BJ (cell line): ENCODE results near the gene AHRR. TPM values are rescaled to one million over a fixed set of nuclear protein-coding genes. Genes with fewer than 3 reads are reported as not detected.

Source experiments
- CTCF ChIA-PET: fragments of 350-600 bp; formaldehyde crosslinking; extraction: SDS; loops from one replicate; lab custom pipeline; 2021; ENCODE audit warnings: antibody characterized with exemption, inconsistent platforms; lab: Yijun Ruan, JAX
- POLR2A ChIA-PET: fragments of 300-600 bp; sonication (Branson Sonifier 250); formaldehyde crosslinking; extraction: SDS; loops from one replicate; lab custom pipeline; 2021; ENCODE audit warnings: antibody characterized with exemption; lab: Charles Lee
- DNase-seq: peaks from one replicate; pipeline ENCODE4 v3.0.0-alpha.2; 2011; ENCODE audit warnings: low read depth
- H3K27me3 ChIP-seq: 2 replicates; pipeline ENCODE4 v1.6.0; 2011; ENCODE audit warnings: low read length; ENCODE audit not compliant: control insufficient read depth, insufficient read depth
- H3K36me3 ChIP-seq: 2 replicates; pipeline ENCODE4 v1.5.1; 2011; ENCODE audit warnings: low read length; ENCODE audit not compliant: control insufficient read depth, insufficient read depth
- H3K4me3 ChIP-seq: 2 replicates; pipeline ENCODE4 v1.5.1; 2011; ENCODE audit warnings: low read depth, mild to moderate bottlenecking, control low read depth, low read length
- polyA plus RNA-seq: library from polyadenylated mRNA; depleted of rRNA; stranded (reverse); fragments of >200 nt; gene quantifications from 2 replicates; pipeline ENCODE4 v1.2.3, GENCODE V29; 2011
- TF ChIP-seq, protein P1 (sequence below): IDR thresholded peaks from 2 replicates; pipeline ENCODE4 v1.5.1; 2011; ENCODE audit warnings: low read depth, mild to moderate bottlenecking, control low read depth, inconsistent platforms, low read length, moderate library complexity; ENCODE audit not compliant: insufficient read depth

AHRR gene
- polyA plus RNA-seq, 1 experiment = 36.4 TPM

DNA sequence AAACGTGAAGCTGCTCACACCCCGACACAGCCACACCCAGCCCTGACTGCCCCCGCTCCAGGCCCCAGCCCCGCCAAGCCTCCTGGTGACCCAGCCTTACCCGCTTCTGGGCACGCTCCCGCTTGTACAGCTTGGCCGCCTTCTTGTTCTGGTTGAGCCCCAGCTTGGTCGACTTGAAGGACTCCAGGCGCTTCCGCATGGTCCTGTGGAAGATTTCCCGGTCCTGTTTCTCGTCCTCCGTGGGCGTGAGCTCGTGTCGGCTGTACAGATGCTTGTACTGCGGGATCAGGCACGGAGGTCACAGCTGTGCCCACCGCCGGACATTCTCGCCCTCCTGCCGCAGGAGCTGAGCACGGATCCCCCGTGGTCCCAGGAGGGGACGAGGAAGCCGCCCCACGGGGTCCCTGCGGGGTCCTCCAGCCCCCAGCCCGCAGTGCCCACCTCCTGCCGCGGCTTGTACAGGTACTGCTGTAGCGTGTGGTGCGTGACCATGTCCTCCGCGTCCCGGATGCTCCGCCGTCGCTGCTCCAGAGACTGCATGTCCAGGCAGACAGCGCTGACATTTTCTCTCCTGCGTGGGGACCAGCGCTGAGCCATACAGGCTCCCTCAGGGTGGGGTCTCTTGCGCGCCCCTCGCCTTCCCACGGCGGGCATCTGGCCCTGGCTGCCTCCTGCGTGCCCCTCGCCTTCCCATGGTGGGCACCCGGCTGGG, 154.7 kb downstream of the AHRR start:
- no peaks in the 10 kb centered on the region for H3K36me3 ChIP-seq
- DNase-seq = no peak
- CTCF ChIA-PET = interaction anchor here (0.9 kb wide), 1 partner anchor 30 kb away, joined by 3 read pairs; no protein-coding TSS in a partner anchor
- H3K4me3 ChIP-seq = no peak overlapping the region
- POLR2A ChIA-PET = no interaction called here
- TF ChIP-seq, protein P1, sequence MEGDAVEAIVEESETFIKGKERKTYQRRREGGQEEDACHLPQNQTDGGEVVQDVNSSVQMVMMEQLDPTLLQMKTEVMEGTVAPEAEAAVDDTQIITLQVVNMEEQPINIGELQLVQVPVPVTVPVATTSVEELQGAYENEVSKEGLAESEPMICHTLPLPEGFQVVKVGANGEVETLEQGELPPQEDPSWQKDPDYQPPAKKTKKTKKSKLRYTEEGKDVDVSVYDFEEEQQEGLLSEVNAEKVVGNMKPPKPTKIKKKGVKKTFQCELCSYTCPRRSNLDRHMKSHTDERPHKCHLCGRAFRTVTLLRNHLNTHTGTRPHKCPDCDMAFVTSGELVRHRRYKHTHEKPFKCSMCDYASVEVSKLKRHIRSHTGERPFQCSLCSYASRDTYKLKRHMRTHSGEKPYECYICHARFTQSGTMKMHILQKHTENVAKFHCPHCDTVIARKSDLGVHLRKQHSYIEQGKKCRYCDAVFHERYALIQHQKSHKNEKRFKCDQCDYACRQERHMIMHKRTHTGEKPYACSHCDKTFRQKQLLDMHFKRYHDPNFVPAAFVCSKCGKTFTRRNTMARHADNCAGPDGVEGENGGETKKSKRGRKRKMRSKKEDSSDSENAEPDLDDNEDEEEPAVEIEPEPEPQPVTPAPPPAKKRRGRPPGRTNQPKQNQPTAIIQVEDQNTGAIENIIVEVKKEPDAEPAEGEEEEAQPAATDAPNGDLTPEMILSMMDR = no peak
- H3K27me3 ChIP-seq = no peaks in the 10 kb centered on the region

DNA sequence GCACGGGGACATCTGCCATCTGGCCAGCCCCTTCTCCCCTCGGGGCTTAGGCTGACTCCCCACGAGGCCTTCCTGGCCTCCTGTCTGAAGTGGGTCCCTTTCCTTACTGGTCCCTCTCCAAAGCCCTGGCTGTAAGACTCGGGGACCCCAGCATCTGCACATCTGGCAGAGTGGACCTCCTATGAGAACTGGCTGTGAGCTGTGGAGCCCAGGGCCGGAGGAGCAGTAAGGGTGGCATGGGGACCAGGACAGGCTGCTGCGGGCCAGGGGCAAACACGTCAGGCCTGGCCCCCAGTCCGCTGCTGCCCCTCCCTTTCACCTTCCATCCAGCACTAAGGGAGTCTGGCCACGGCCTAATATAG, 155.3 kb downstream of the AHRR start:
- no peak for DNase-seq
- TF ChIP-seq, protein P1 = no peak
- ChIA-PET CTCF (no interaction called here), POLR2A (no interaction called here)
- H3K36me3 ChIP-seq = no peaks in the 10 kb centered on the region
- no peaks in the 10 kb centered on the region for H3K27me3 ChIP-seq
- H3K4me3 ChIP-seq = no peak overlapping the region

DNA sequence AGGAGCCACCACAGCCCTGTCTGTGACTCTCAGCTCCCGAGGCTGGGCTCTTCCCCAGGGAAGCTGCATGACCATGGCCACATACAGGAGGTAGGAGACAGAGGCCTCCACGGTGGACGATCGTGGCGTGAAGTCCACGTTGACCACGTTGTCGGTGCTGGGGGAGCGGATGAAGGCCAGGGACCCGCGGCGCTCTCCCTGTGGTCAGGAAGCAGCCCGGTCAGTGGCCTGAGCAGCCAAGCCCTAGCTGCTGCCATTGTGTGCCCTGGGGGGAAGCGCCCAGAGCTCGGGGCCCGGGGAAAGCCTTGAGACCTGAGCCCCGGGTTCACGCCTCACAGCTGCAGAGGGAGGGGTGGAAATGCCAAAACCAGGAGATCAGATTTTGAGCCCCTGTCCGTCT, 155.7 kb downstream of the AHRR start:
- CTCF ChIA-PET = no interaction called here
- Histone ChIP-seq H3K36me3 (no peaks in the 10 kb centered on the region), H3K27me3 (no peaks in the 10 kb centered on the region), H3K4me3 (no peak overlapping the region)
- TF ChIP-seq, protein P1 = no peak
- DNase-seq = no peak
- POLR2A ChIA-PET = no interaction called here

DNA sequence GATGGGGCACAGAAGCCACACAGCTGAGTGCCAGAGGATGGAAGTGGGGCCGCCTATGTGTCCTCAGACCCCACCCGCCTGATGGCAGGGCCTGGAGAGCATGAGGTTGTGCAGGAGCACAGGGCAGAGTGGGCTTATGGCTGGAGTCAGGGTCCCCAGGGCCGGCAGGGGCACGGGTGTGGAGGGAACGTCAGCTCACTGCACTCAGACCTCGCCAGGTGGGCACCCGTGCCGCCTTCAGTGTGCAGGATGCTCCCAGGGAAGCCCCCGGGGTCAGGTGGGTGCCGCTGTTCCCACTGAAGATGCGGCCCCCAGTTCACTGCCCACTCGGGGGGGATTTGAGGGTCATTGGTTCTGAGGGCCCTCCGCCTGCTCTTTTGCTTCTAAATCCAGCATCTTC, 156.4 kb downstream of the AHRR start:
- TF ChIP-seq, protein P1 = no peak
- CTCF ChIA-PET = no interaction called here
- Histone ChIP-seq H3K4me3 (no peak overlapping the region), H3K27me3 (no peaks in the 10 kb centered on the region), H3K36me3 (no peaks in the 10 kb centered on the region)
- no peak for DNase-seq
- POLR2A ChIA-PET = no interaction called here

DNA sequence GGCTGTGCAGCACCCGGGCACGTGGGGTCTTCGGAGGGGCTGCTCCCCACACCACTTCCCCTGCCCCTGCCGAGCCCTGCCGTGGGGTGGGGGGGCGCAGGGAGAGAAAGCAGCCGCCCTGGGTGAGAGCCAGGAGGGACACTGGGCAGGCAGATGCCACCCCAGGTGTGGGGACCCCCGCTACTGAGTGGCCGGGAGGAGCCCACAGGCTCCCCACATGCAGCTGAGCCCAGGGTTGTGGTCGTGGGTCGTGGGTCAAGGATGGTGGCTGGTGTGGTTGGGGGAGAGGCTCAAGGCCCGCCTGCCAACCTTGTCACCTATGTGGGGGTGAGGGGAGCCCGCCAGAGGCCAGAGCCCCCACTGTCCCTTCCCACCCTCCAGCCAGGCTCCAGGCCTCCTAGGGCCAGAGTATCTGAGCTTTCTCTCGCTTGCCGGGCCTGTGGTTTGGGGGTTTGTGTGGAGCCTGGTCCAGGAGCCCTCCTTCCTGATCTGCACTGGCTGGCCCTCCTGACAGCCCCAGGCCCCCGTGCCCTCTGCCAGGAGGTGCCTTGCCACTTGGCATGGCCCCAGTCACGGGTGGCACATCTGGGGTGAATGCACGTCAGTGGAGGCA, 157.0 kb downstream of the AHRR start:
- ChIA-PET CTCF (no interaction called here), POLR2A (no interaction called here)
- H3K36me3 ChIP-seq = no peaks in the 10 kb centered on the region
- no peak for DNase-seq
- H3K4me3 ChIP-seq = no peak overlapping the region
- H3K27me3 ChIP-seq = no peaks in the 10 kb centered on the region
- TF ChIP-seq, protein P1 = no peak
